Activated naive CD8-positive, alpha-beta T cell treated with anti-CD3 and anti-CD28 coated beads for 36 hours (primary cell): ENCODE data around the gene DENND1A. TPM values are rescaled to one million over a fixed set of nuclear protein-coding genes. Genes with fewer than 3 reads are reported as not detected.
"Not testable (repeated sequence)": the region's sequence is repeated elsewhere in the genome, so short reads cannot be mapped to it uniquely, and the experiment has no call there.

Source experiments
- DNase-seq: peaks from one replicate; pipeline ENCODE4 v3.0.0; 2021
- H3K27ac Mint-ChIP-seq: one replicate; pipeline ENCODE4 v1.8.0; 2022; ENCODE audit warnings: mild to moderate bottlenecking, moderate library complexity, mixed read lengths
- H3K27me3 Mint-ChIP-seq: one replicate; pipeline ENCODE4 v1.8.0; 2022; ENCODE audit warnings: mild to moderate bottlenecking, mixed read lengths
- H3K36me3 Mint-ChIP-seq: one replicate; pipeline ENCODE4 v1.8.0; 2021; ENCODE audit warnings: mild to moderate bottlenecking, mixed read lengths
- H3K4me1 Mint-ChIP-seq: one replicate; pipeline ENCODE4 v1.8.0; 2021; ENCODE audit warnings: mixed read lengths
- H3K4me3 Mint-ChIP-seq: one replicate; pipeline ENCODE4 v1.8.0; 2022; ENCODE audit warnings: mild to moderate bottlenecking, moderate library complexity, mixed read lengths
- H3K9me3 Mint-ChIP-seq: one replicate; pipeline ENCODE4 v1.8.0; 2022; ENCODE audit warnings: mixed read lengths
- total RNA-seq, 2 experiments: library from RNA; stranded (reverse); gene quantifications; one replicate each; pipeline ENCODE4 v1.2.3, GENCODE V29; 2021

The DENND1A gene
- total RNA-seq, 2 experiments from 2014 or later, result 21.3 to 22.1 TPM

GRCh38 chr9:123938401-123938800, 8.5 kb upstream of the DENND1A start:
- peaks cover 1% of the 10 kb centered on the region for H3K4me1 Mint-ChIP-seq
- peaks cover 5% of the 10 kb centered on the region for H3K36me3 Mint-ChIP-seq
- H3K4me3 Mint-ChIP-seq, result no peak overlapping the region
- peaks cover 5% of the 10 kb centered on the region for H3K9me3 Mint-ChIP-seq
- H3K27me3 Mint-ChIP-seq, result peaks cover 39% of the 10 kb centered on the region
- no peak overlapping the region for H3K27ac Mint-ChIP-seq
- DNase-seq, result no peak

GRCh38 chr9:123936575-123936974, 6.6 kb upstream of the DENND1A start:
- not testable (repeated sequence) for H3K4me3 Mint-ChIP-seq, H3K9me3 Mint-ChIP-seq, DNase-seq, H3K27ac Mint-ChIP-seq, H3K36me3 Mint-ChIP-seq, H3K4me1 Mint-ChIP-seq
- peaks cover 41% of the 10 kb centered on the region for H3K27me3 Mint-ChIP-seq

- Mint-ChIP-seq H3K4me1 (peaks cover 15% of the 10 kb centered on the region), H3K27me3 (peaks cover 25% of the 10 kb centered on the region), H3K4me3 (no peak overlapping the region), H3K27ac (no peak overlapping the region), H3K36me3 (peaks cover 7% of the 10 kb centered on the region), H3K9me3 (peaks cover 5% of the 10 kb centered on the region)
- DNase-seq, result no peak
These were observed 3.7 kb upstream of the DENND1A start for GRCh38 chr9:123933440-123934212.

GRCh38 chr9:123929177-123929869, 603 bp downstream of the DENND1A start:
- Mint-ChIP-seq H3K27me3 (peaks cover 9% of the 10 kb centered on the region), H3K4me3 (peak overlapping the region; percentile 83), H3K4me1 (peaks cover 42% of the 10 kb centered on the region), H3K27ac (peak overlapping the region; percentile 73), H3K9me3 (no peaks in the 10 kb centered on the region), H3K36me3 (peaks cover 19% of the 10 kb centered on the region)
- DNase-seq, result no peak

- peak; percentile 16 for DNase-seq
- peaks cover 22% of the 10 kb centered on the region for H3K36me3 Mint-ChIP-seq
- peak overlapping the region; percentile 73 for H3K27ac Mint-ChIP-seq
- H3K9me3 Mint-ChIP-seq, result peaks cover 3% of the 10 kb centered on the region
- H3K4me3 Mint-ChIP-seq, result peak overlapping the region; percentile 83
- peaks cover 42% of the 10 kb centered on the region for H3K4me1 Mint-ChIP-seq
- peaks cover 4% of the 10 kb centered on the region for H3K27me3 Mint-ChIP-seq
These were observed 1.3 kb downstream of the DENND1A start for GRCh38 chr9:123928533-123929176.

GRCh38 chr9:123927625-123928532, 2.0 kb downstream of the DENND1A start:
- peak overlapping the region; percentile 83 for H3K4me3 Mint-ChIP-seq
- H3K36me3 Mint-ChIP-seq, result peaks cover 27% of the 10 kb centered on the region
- H3K27ac Mint-ChIP-seq, result peak overlapping the region; percentile 40
- no peaks in the 10 kb centered on the region for H3K27me3 Mint-ChIP-seq
- peaks cover 5% of the 10 kb centered on the region for H3K9me3 Mint-ChIP-seq
- peaks cover 41% of the 10 kb centered on the region for H3K4me1 Mint-ChIP-seq
- DNase-seq, result no peak

GRCh38 chr9:123926941-123927340, 3.0 kb downstream of the DENND1A start:
- H3K27ac Mint-ChIP-seq, result no peak overlapping the region
- no peaks in the 10 kb centered on the region for H3K27me3 Mint-ChIP-seq
- H3K36me3 Mint-ChIP-seq, result peaks cover 27% of the 10 kb centered on the region
- H3K9me3 Mint-ChIP-seq, result peaks cover 5% of the 10 kb centered on the region
- no peak for DNase-seq
- H3K4me1 Mint-ChIP-seq, result peaks cover 41% of the 10 kb centered on the region
- H3K4me3 Mint-ChIP-seq, result no peak overlapping the region

GRCh38 chr9:123925819-123926218, 4.1 kb downstream of the DENND1A start:
- no peaks in the 10 kb centered on the region for H3K27me3 Mint-ChIP-seq

GRCh38 chr9:123925161-123925560, 4.8 kb downstream of the DENND1A start:
- Mint-ChIP-seq H3K27me3 (no peaks in the 10 kb centered on the region), H3K4me1 (peaks cover 36% of the 10 kb centered on the region), H3K27ac (no peak overlapping the region), H3K9me3 (peaks cover 5% of the 10 kb centered on the region), H3K4me3 (no peak overlapping the region), H3K36me3 (peaks cover 27% of the 10 kb centered on the region)
- no peak for DNase-seq

More at GRCh38 chr9:123925819-123926218, 4.1 kb downstream of the DENND1A start:
- Mint-ChIP-seq H3K4me1 (peaks cover 43% of the 10 kb centered on the region), H3K9me3 (peaks cover 5% of the 10 kb centered on the region), H3K36me3 (peaks cover 26% of the 10 kb centered on the region), H3K4me3 (no peak overlapping the region), H3K27ac (no peak overlapping the region)
- DNase-seq, result no peak

- Mint-ChIP-seq H3K4me3 (no peak overlapping the region), H3K27me3 (no peaks in the 10 kb centered on the region), H3K9me3 (peaks cover 5% of the 10 kb centered on the region), H3K27ac (no peak overlapping the region), H3K36me3 (peaks cover 28% of the 10 kb centered on the region), H3K4me1 (peaks cover 36% of the 10 kb centered on the region)
- no peak for DNase-seq
These were observed 5.2 kb downstream of the DENND1A start for GRCh38 chr9:123924727-123925126.

GRCh38 chr9:123923884-123924283, 6.0 kb downstream of the DENND1A start:
- no peak overlapping the region for H3K4me3 Mint-ChIP-seq
- H3K36me3 Mint-ChIP-seq, result peaks cover 31% of the 10 kb centered on the region
- no peak overlapping the region for H3K27ac Mint-ChIP-seq
- no peak for DNase-seq
- peaks cover 5% of the 10 kb centered on the region for H3K9me3 Mint-ChIP-seq
- no peaks in the 10 kb centered on the region for H3K27me3 Mint-ChIP-seq
- H3K4me1 Mint-ChIP-seq, result peaks cover 33% of the 10 kb centered on the region

- Mint-ChIP-seq H3K4me3 (no peak overlapping the region), H3K4me1 (peaks cover 28% of the 10 kb centered on the region), H3K27me3 (no peaks in the 10 kb centered on the region), H3K27ac (no peak overlapping the region), H3K36me3 (peaks cover 34% of the 10 kb centered on the region), H3K9me3 (peaks cover 5% of the 10 kb centered on the region)
- no peak for DNase-seq
These were observed 6.5 kb downstream of the DENND1A start for GRCh38 chr9:123923377-123923776.

- Mint-ChIP-seq H3K4me1 (peaks cover 23% of the 10 kb centered on the region), H3K27me3 (no peaks in the 10 kb centered on the region), H3K27ac (no peak overlapping the region), H3K36me3 (peaks cover 33% of the 10 kb centered on the region), H3K9me3 (peaks cover 5% of the 10 kb centered on the region), H3K4me3 (no peak overlapping the region)
- no peak for DNase-seq
These were observed 7.0 kb downstream of the DENND1A start for GRCh38 chr9:123922911-123923310.

GRCh38 chr9:123922431-123922830, 7.5 kb downstream of the DENND1A start:
- Mint-ChIP-seq H3K4me1 (peaks cover 18% of the 10 kb centered on the region), H3K27ac (no peak overlapping the region), H3K36me3 (peaks cover 29% of the 10 kb centered on the region), H3K4me3 (no peak overlapping the region), H3K27me3 (no peaks in the 10 kb centered on the region), H3K9me3 (peaks cover 5% of the 10 kb centered on the region)
- DNase-seq, result no peak
